ENCODE measurements around the gene IZUMO1. TPM values are rescaled to one million over a fixed set of nuclear protein-coding genes. Genes with fewer than 3 reads are reported as not detected.
A peak's percentile ranks its signal among the peaks of the same experiment; 100 is the strongest.

Gene IZUMO1
- total RNA-seq, 4 donors from 2014 or later = not detected

DNA sequence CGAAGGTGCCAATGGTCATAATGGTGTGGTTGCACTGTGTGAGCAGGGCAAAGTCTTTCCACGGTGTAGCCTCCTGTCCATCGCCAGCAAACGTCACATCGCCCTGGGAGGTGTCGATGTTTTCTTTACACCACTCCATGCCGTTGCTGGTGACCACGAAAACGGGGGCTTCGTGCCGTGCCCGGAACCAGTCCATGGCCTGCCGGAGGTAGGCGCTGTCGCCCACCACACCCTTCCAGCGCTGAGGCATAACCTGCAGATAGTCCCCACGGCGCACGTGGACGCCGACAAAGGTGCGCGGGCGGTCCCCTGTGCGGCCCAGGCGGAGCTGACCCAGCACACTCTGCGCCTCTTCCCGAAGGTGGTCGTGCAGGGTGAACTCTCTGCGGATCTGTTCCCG is 3.6 kb upstream of the IZUMO1 start:
- no peak for DNase-seq
- Histone ChIP-seq H3K27ac (no peak overlapping the region), H3K4me3 (no peak overlapping the region), H3K9me3 (no peaks in the 10 kb centered on the region), H3K27me3 (no peaks in the 10 kb centered on the region), H3K36me3 (no peaks in the 10 kb centered on the region), H3K4me1 (peaks cover 0 to 17% (median 10%) of the 10 kb centered on the region in 4 donors)
- no peak for TF ChIP-seq POLR2A (IDR thresholded peaks at IDR 0.05)
- TF ChIP-seq, protein P1, sequence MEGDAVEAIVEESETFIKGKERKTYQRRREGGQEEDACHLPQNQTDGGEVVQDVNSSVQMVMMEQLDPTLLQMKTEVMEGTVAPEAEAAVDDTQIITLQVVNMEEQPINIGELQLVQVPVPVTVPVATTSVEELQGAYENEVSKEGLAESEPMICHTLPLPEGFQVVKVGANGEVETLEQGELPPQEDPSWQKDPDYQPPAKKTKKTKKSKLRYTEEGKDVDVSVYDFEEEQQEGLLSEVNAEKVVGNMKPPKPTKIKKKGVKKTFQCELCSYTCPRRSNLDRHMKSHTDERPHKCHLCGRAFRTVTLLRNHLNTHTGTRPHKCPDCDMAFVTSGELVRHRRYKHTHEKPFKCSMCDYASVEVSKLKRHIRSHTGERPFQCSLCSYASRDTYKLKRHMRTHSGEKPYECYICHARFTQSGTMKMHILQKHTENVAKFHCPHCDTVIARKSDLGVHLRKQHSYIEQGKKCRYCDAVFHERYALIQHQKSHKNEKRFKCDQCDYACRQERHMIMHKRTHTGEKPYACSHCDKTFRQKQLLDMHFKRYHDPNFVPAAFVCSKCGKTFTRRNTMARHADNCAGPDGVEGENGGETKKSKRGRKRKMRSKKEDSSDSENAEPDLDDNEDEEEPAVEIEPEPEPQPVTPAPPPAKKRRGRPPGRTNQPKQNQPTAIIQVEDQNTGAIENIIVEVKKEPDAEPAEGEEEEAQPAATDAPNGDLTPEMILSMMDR (IDR thresholded peaks at IDR 0.05) = no peak

DNA sequence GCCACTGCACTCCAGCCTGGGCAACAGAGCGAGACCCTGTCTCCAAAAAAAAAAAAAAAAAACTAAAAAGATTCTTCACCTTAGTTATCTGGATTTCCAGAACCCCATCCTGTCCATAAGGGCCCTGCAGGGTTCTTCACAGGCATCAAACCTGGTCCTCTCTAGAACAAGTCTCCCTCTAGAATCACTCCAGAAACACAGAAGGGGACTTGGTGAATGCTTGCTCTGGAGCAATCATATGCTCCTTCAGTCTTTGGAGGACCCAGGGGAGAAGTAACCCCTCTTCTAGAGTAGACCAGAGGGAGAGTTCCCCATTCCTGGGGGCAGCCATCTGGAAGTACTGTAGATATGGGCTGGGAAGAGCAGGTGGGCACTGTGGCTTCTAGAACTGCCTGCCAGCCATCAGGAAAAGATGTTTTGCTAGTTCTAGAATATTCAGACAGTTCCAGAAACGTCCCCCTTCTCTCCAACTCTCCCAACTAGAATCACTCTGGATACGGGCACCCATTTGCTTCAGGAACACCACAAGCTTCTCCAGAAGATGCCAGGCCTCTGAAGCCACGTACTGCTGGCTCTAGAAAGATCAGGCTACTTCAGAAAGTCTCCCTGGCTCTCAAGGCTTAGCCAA is 3.0 kb upstream of the IZUMO1 start:
- no peak overlapping the region for H3K27ac ChIP-seq

DNA sequence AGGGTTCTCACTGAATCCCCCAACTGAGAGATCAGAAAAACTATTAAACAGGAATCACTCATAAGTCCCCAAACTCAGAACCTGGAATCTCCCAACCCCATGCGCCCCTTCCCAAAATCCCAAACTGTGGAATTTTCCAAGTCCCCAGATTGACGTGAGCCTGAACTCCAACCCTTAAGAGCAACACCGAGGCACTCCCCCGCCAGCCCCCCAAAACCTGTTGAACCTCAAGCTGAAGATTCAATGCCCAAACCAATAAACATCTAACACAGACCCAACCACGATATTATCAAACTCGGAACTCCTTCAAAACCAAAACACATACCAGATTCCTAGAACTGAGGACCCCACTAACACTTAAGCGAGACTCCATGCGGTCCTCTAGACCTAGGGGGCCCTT is 599 bp downstream of the IZUMO1 start:
- no peak for DNase-seq
- TF ChIP-seq, protein P1 (IDR thresholded peaks at IDR 0.05) = no peak
- TF ChIP-seq POLR2A (IDR thresholded peaks at IDR 0.05) = no peak
- H3K27me3 ChIP-seq = no peaks in the 10 kb centered on the region
- H3K9me3 ChIP-seq = no peaks in the 10 kb centered on the region
- H3K4me3 ChIP-seq = no peak overlapping the region
- H3K36me3 ChIP-seq = no peaks in the 10 kb centered on the region
- H3K27ac ChIP-seq = no peak overlapping the region
- H3K4me1 ChIP-seq = peaks cover 0 to 5% (median 0%) of the 10 kb centered on the region in 4 donors

More for the DNA sequence above, 3.0 kb upstream of the IZUMO1 start:
- TF ChIP-seq, protein P1 (IDR thresholded peaks at IDR 0.05) = no peak
- TF ChIP-seq POLR2A (IDR thresholded peaks at IDR 0.05) = no peak
- no peak for DNase-seq
- H3K9me3 ChIP-seq = no peaks in the 10 kb centered on the region
- no peaks in the 10 kb centered on the region for H3K36me3 ChIP-seq
- H3K4me3 ChIP-seq = no peak overlapping the region
- H3K27me3 ChIP-seq = no peaks in the 10 kb centered on the region
- H3K4me1 ChIP-seq = peaks cover 0 to 17% (median 10%) of the 10 kb centered on the region in 4 donors

DNA sequence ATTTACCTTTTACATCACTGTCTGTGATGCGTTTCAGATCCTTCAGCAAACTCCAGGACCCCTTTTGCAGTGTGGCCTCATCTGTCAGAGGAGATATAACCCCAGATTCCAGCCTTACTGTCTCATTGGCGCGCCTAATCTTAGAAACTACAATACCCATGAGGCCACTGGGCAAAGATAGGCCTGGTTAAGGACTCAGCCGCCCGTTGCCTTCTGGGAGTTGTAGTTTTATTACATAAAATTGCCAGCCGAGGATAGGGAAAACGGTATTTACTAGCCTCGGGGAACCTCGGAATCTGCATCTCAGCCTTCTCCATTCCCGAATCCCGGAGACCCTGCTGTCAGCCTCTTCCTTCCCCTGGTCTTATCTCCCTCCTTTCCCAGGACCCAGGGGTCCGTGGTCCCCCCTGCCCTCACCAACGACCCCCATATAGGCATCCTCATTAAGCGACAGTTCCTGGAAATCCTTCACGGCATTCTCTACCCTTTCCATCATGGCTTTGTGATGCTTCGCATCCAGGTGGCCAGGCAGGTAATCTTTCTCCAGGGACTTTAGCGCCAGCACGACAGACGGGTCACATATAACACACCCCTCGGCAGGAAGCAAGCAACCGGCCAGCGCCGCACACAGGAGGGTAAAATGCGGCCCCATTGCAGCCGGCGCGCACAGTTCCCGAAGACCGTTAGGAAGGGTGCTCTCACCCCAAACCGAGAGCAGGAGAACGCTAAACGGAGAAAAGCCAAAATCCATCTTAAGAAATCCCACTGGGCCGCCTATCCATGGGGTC is 1.3 kb downstream of the IZUMO1 start:
- H3K27ac ChIP-seq = no peak overlapping the region
- TF ChIP-seq, protein P1 (IDR thresholded peaks at IDR 0.05) = no peak
- H3K4me1 ChIP-seq = peaks cover 0 to 12% (median 0%) of the 10 kb centered on the region in 4 donors

DNA sequence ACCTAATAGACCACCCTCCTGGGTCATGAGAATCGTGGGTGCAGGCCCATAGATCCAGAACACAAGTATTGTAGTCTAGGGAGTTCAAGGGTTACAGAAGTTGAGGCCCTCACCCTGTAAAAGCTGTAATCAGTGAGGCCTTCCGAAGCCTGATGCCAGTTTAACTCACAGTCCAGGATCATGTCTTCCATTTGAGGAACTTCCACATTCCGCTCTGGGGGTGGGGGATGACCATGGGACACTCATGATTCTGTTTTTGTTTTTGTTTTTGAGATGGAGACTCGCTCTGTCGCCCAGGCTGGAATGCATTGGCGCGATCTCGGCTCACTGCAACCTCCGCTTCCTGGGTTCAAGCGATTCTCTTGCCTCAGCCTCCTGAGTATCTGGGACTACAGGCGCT is 4.6 kb downstream of the IZUMO1 start:
- DNase-seq = no peak
- TF ChIP-seq, protein P1 (IDR thresholded peaks at IDR 0.05) = no peak
- TF ChIP-seq POLR2A (IDR thresholded peaks at IDR 0.05) = no peak
- Histone ChIP-seq H3K27me3 (no peaks in the 10 kb centered on the region), H3K4me1 (peaks cover 4 to 30% (median 8%) of the 10 kb centered on the region in 4 donors), H3K4me3 (no peak overlapping the region), H3K9me3 (no peaks in the 10 kb centered on the region), H3K36me3 (no peaks in the 10 kb centered on the region), H3K27ac (peak overlapping the region in 2 of 4 donors; percentile 76 to 77)

More for the DNA sequence above, 1.3 kb downstream of the IZUMO1 start:
- H3K4me3 ChIP-seq = no peak overlapping the region
- H3K36me3 ChIP-seq = no peaks in the 10 kb centered on the region
- peak in 2 of 3 donors; percentile 48 to 79 for DNase-seq
- no peaks in the 10 kb centered on the region for H3K9me3 ChIP-seq
- H3K27me3 ChIP-seq = no peaks in the 10 kb centered on the region

All from Peyer's patch (tissue), 4 donors.